HG03060 (cell line): ENCODE data around the gene RETNLB.

Source experiments
- ATAC-seq: cut with Tn5 transposase; IDR thresholded peaks from one replicate; pipeline ENCODE4 v1.9.1; 2021; ENCODE audit warnings: low read depth, moderate number of reproducible peaks; ENCODE audit not compliant: unreplicated experiment

Gene RETNLB, protein sequence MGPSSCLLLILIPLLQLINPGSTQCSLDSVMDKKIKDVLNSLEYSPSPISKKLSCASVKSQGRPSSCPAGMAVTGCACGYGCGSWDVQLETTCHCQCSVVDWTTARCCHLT

DNA sequence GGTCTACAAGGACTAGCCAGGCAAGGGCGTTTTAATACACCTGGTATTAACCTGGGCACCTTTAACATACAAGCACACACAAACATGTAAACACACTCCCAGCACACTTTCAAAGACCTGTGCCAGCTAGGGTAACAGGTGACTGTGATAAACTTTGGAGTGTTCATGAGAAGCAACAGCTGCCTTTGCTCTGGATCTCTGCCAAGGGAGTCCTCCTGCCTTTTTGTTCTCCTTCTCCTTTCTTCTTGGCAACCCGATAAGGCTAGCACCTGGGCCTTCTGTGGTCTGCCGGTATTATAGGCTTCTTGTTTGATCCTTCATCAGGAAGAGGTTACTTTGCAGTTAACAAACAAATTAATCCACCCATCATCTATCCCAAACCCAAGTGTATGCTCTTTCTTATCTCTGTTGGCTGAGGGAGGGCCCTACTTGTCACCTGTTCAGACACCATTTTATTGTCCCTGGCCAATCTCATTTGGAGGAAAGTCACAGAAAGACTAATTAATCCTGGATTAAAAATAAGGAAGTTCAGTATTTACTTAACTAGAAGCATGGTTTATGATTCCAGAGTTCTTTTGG is at the start of gene RETNLB:
TSS of gene RETNLB (minus strand) at position 7 of the 579 bp plus-strand sequence. CDS start 225 bp downstream, outside the sequence.
- no peak for ATAC-seq

DNA sequence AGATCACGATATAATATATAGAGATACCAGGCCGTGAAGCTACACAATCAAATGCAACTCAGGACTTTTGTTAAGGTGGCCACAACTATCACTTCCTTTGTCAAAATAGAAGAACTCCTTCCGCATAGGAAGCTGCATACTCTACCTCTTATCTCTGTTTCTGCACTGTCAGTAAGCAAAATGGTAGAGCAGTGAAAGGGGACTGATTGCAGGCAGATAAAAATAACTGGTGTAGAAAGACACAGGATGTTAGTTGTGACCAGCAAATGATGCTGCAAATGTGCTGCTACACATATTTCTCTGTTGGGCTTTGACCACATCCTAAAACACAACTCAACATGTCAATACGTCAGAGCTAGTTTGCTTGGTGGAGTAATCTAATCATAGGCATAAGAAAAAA is 49.1 kb upstream of the RETNLB start:
- no peak for ATAC-seq

DNA sequence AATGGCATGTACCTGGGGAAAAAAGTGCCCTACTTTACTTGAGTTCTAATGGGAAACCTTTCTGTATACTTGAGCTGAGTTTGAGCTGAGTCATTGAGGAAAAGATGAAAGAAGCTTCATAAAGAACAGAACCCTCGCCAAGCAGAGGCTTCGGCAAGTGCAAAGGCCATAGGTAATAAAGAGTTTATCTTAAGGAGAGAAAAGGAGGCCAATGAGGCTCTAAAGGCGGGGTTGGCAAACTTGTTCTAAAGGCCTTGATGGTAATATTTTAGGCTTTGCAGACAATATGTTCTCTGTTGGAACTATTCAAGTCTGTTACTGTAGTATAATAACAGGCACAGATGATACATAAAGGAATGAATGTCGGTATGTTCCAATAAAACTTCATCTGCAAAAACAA is 47.8 kb upstream of the RETNLB start:
- ATAC-seq, result no peak

DNA sequence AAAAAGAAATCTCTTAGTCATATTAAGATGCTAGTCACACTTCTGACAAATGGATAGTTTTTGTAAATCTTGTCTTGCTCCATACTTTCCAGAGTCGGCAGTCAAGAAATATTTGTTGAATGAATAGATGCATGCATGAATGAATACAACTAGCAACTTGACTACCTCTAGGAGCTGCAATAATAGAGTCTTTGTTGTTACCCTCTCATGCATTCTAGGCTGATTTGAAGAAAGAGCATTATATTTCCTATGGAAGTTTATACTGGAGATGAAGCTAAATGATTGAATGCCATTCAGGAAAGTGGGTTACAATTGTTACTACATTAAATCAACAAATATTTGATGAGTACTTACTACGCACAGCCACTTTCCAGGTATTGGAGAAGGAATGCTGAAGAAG is 47.2 kb upstream of the RETNLB start:
- ATAC-seq, result no peak

DNA sequence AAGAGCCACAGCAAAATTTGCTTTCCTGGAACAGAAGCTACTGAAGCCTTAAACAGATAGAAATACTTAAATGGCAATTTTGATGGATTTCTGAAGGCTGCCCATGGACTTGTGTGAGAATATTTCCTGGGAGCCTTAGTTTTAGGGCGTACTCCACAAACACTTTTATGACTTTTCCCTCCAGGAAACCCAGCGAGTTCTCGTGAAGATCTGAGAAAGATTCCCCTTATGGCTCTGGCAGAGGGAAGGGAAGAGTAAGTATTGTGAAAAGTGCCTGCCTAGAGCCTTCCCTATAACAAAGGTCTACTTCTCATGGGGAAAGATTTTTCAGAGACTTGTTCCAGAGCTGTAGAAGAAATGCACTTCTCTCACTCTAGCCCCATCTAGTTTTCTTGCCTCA is 34.3 kb upstream of the RETNLB start:
- ATAC-seq, result no peak

DNA sequence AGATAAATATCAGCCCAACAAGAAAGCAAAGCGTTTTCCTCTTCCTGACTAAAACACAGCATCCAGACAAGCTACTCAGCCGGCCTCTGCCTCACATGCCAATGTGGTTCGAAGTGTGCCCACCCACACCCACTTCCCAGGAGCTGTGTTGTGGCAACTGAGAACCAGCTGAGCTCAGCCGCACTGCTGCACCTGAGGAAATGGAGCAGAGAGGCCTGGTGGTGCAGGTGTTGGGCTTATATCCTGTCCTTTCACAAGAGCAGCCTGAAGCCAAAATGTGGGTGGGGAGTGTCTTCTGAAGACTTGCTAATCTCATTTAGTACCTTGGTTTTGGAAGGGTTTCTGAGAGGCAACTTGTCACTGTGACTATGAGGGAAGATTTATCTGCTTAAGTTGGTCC is 23.0 kb upstream of the RETNLB start:
- ATAC-seq, result no peak

DNA sequence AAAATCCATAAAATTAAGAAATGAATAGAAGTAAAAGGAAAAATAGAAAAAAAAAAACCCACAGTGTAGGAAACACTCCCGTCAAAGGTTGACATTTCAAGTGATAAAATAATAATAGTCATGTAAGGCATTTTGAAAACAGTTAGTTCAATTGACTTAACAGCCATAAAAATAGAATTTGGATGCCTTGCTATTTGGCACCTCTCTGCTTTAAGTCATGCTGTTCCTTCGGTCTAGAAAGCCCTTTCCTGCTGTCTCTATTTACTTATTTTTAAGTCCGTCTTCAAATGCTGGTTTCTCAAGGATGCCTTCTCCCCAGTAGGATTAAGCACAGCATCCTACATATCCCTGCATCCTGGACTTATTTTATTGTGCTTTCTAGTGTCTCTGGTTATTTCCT is 22.3 kb upstream of the RETNLB start:
- ATAC-seq, result no peak

DNA sequence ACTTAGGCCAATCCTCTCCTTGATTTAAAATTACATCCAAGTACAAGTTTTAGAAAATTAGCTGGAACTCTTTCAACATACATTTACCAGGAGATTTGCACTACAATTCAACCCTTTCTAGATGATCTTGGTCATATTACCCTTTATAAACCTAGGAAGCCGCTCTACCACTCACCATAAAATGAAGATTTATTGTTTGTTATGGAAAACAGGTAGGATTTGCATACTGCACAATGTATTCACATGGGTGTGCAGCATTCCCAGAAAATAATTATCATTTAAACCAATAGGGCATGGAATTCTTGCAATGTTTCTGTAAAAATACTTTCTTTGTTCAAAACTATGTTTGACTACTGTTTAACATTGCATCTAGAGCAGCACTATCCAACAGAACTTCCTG is 18.4 kb upstream of the RETNLB start:
- no peak for ATAC-seq

DNA sequence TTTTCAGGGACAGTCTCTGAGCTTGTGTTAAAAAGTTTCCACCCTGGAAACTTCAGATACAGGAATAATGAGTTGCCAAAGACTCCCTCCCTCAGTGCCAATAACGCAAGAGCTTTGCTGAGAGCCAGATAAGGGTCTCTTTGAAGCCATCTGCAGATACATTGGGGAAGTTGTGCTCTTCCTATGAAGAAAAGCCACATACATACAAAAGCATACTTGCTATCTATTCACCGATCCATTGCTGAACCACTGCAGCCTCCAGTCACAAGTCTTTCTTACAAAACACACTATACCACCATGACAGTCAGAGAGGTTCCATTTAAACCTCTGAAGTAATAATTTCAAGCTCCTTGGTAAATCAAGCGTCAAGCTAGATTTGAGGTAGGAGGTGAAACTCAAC is 10.0 kb upstream of the RETNLB start:
- no peak for ATAC-seq

DNA sequence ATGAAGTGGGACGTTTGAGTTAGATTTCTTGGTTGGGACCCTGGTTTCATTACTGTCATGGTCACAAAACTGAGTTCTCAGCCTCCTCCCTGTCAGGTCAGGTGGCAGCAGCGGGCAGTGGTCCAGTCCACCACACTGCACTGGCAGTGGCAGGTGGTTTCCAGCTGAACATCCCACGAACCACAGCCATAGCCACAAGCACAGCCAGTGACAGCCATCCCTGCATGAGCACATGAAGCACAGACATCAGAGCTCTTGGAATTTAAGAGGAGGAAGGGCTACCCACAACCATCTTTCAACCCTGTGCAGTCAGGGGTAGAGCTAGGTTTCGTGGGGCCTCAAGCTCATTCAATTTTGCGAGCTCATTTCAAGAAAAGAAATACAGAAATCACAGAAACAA is 1.5 kb downstream of the RETNLB start:
- no peak for ATAC-seq

DNA sequence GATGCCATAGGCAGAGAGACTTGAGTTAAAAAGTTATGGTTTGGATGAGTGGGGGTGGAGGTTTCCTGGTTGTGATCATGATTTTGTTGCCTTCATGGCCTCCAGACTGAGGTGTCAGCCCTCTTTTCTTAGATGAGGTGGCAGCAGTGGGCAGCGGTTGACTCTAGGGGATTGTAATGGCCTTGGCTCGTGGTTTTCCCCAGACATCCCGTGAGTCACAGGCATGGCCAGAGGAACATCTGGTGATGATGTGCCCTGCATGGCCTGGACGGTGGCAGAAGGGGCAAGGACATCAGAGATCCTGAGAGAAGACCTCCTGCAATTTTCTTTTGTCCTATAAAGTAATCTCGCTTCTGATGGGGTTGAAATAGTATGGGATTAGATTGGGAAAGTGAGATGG is 12.4 kb downstream of the RETNLB start:
- ATAC-seq, result no peak

DNA sequence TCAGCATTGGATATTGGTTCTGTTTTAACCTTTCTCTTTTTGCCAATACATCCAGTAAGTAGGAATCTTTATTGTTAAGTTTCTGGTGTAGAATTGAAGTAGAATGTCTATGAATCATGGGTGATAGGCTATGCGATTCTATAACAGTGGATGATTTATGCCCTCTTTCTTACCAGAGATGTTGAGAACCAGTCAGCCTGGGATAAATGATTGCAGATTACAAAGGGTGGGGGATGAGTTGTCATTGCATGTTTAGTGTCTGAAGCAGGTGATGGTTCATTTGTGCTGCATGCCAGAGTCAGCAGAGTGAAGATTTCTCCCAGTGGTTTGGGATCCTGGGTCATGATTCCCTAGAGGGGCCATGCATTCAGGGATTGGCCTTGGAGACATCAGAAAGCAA is 14.3 kb downstream of the RETNLB start:
- ATAC-seq, result no peak

DNA sequence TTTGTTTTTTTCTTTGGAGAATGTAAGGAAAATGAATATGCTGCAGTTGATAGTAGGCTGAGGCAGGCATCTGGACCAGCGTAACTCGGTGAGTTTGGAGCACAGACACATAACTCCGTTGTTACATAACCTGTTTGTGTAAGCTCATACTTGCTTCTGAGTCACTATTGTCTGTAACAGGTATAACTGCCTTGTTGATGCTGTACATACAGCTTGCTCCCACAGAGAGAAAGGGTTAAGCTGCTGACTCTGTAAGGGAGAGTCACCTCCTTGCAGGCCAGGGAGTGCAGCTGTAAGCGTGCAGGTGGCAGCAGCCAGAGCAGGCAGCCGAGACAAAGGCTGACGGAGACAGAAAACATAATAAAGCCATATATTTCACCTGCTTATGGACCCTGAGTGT is 20.4 kb downstream of the RETNLB start:
- no peak for ATAC-seq

DNA sequence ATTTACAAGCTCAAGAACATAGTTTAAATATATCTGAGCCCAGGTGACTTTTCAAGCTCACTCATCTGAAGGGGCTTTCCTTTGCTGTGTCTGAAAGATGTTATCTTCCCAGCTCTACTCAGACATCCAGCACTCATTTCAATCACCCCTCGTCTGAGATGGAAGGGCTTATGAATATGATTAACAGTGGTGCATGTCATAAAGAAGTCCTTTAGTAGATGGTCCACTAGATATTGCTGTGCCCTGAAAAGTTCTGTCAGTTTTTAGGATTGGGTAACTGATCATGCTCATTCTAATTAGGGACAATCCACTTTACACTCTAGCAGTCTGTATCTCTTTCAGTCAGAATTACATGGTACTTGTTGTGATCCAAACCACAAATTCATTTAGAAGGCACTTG is 28.3 kb downstream of the RETNLB start:
- no peak for ATAC-seq

DNA sequence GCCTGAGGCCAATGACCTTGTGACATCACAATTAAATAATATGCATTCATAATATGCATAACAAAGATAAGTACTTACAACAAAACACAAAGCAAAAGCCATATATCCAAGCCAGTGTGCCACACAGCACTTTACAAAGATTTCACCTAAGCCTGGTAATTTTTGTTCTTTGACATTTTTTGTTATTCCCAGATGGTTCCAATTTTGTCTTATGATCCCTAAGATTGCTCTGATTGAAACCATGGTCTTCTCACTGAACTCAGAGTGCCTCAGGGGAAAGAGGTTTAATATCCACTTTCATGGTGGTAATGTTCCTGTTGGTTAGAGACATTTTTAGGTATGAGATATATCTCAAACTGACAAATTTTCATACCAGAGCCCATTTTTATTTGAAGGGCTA is 29.1 kb downstream of the RETNLB start:
- ATAC-seq, result no peak

DNA sequence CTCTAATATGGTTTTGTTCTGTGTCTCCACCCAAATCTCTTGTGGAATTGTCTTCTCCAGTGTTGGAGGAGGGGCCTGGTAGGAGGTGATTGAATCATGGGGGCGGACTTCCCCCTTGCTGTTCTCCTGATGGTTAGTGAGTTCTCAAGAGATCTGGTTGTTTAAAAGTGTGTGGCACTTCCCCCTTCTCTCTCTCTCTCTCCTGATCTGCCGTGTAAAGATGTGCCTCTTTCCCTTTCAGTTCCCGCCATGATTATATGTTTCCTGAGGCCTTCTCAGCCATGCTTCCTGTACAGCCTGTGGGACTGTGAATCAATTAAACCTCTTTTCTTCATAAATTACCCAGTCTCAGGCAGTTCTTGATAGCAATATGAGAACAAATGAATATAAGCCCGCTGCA is 33.1 kb downstream of the RETNLB start:
- ATAC-seq, result no peak

DNA sequence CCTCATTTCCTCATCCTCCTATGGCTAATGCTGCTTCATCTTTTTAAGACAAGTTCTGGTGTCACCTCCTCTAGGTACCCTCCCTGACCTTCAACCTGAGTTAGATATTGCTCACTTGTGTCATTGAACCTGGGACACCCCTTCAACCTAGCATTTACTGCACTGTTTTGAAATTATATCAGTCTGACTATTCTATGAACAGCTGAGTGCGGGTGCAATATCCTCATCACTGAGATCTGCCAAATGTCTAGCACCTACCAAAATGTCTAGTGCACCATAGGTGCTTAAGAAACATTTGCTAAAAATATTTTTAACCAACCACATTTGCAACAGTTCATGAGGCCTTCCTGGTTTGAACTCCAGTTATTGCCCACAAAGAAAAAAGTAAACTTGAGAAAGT is 34.5 kb downstream of the RETNLB start:
- no peak for ATAC-seq

DNA sequence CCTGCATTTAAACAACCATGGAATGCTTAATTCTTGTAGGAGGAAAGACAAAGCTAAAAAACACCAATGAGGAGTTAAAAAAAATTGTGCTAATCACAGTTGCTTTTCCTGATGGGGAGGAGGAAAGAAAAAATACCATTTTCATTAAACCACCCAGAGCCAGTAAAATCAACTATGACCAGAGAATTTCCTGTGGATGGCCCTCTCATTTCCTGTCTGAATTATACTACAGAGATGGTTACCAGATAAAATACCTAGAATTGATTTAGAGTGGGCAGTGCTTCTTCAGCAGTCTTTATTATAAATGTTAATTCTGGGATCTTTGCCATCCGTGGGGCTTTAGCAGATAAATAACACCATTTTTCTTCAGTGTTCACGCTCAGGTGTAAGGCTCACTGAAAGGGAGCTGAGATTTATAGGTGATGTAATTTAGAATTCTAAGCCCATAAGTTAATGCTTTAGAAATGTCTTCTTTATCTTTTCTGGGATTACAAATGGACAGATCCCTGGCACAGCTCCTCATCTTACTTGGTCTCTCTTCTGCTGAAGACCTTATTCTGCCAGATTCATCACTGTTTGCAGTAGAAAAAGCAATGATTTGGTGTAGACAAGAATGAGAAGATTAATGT is 37.9 kb downstream of the RETNLB start:
- ATAC-seq, result no peak

DNA sequence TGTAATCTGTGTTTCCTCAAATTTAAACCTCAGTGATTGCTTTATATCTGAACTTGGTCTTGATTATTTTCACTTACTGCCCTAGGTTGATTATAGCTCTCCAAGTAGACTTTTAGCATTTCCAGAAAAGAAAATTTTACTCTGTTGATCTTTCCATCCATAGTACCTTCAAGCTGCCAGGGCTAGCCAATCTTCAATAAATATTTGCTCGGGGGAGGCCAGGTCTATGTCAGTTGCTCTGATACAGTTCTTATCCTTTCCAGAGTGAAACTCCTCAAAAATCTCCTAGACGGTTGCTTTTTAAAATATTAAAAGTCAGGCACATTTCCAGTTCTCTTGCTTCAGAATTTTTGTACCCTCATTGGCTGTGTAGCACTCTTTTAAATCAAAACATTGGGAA is 38.8 kb downstream of the RETNLB start:
- ATAC-seq, result no peak

DNA sequence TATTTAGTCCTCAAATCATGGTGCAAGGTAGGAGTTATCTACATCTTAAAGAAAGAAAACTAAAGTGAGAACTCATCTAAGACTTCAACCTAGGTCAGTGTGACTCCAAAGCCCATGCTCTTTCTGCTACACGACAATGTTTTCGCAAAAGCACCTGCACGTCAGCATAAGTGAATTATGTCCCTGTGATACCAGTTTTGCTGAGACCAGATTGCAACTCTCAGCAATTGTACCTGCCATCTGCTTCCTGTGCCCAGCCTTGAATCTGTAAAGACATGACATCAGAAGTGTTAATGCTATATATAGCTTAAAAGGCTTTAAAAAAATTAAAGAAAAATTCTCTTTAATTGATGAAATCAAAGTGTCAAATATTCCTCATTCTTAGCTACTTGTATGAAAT is 43.4 kb downstream of the RETNLB start:
- ATAC-seq, result no peak

DNA sequence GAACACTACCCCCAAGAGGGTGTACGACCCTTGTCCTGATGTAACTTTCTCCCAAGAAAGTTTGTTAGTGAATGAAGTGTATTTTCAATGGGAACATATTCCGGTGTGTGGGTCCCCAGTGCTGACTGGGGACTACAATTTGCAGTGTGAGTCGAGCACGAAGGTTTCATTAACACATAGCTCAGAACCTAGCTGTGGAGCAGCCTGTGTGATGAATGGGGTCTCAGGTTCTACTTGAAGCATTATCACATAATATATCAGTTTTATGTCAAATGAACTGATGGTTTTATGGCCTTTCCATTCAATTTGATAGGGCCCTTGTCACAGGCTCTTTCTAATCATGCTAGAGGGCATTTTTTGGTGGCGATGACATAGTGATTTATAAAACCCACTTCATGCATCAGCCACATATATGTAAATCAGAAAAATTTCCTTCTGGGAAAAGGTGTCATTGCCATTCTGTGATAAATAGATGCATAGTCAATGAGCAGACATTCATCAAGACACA is 44.1 kb downstream of the RETNLB start:
- ATAC-seq, result no peak
